GM06990 (cell line): ENCODE results near the gene DNAH9.

Source experiments
- DNase-seq: peaks from one replicate; pipeline ENCODE4 v3.0.0-alpha.2; 2011; ENCODE audit not compliant: insufficient read length; ENCODE audit errors: extremely low read depth
- H3K27me3 ChIP-seq: replicated peaks from 2 replicates; pipeline ENCODE4 v1.6.0; 2011; ENCODE audit warnings: low read length; ENCODE audit not compliant: control insufficient read depth, insufficient read depth
- H3K36me3 ChIP-seq: 2 replicates; pipeline ENCODE4 v1.5.1; 2011; ENCODE audit warnings: low read length; ENCODE audit not compliant: control insufficient read depth, insufficient read depth
- H3K4me3 ChIP-seq: replicated peaks from 2 replicates; pipeline ENCODE4 v1.5.1; 2011; ENCODE audit warnings: low read depth, mild to moderate bottlenecking, control low read depth, low read length
- CTCF ChIP-seq: IDR thresholded peaks from 2 replicates; pipeline ENCODE4 v1.5.1; 2011; ENCODE audit warnings: low read length, control low read depth, mild to moderate bottlenecking, inconsistent platforms; ENCODE audit not compliant: insufficient read depth, poor library complexity, severe bottlenecking

The DNAH9 gene

GRCh38 chr17:11852912-11853311, 254.6 kb downstream of the DNAH9 start:
- DNase-seq = no peak
- no peak for TF ChIP-seq CTCF
- Histone ChIP-seq H3K4me3 (no peak overlapping the region), H3K36me3 (no peaks in the 10 kb centered on the region), H3K27me3 (no peaks in the 10 kb centered on the region)

- Histone ChIP-seq H3K4me3 (no peak overlapping the region), H3K36me3 (no peaks in the 10 kb centered on the region), H3K27me3 (no peaks in the 10 kb centered on the region)
- TF ChIP-seq CTCF = no peak
- DNase-seq = no peak
Measured at GRCh38 chr17:11853321-11854151, 255.3 kb downstream of the DNAH9 start.

GRCh38 chr17:11855306-11855705, 257.0 kb downstream of the DNAH9 start:
- H3K27me3 ChIP-seq = no peaks in the 10 kb centered on the region
- no peak overlapping the region for H3K4me3 ChIP-seq
- no peak for TF ChIP-seq CTCF
- H3K36me3 ChIP-seq = no peaks in the 10 kb centered on the region
- DNase-seq = no peak

GRCh38 chr17:11857006-11857405, 258.7 kb downstream of the DNAH9 start:
- no peak for DNase-seq
- Histone ChIP-seq H3K4me3 (no peak overlapping the region), H3K27me3 (no peaks in the 10 kb centered on the region), H3K36me3 (no peaks in the 10 kb centered on the region)
- TF ChIP-seq CTCF = no peak

- no peaks in the 10 kb centered on the region for H3K36me3 ChIP-seq
- H3K27me3 ChIP-seq = no peaks in the 10 kb centered on the region
- DNase-seq = no peak
- TF ChIP-seq CTCF = no peak
- no peak overlapping the region for H3K4me3 ChIP-seq
Measured at GRCh38 chr17:11869680-11870394, 271.6 kb downstream of the DNAH9 start.
